ENCODE data around the gene PM20D2.

The PM20D2 gene

DNA sequence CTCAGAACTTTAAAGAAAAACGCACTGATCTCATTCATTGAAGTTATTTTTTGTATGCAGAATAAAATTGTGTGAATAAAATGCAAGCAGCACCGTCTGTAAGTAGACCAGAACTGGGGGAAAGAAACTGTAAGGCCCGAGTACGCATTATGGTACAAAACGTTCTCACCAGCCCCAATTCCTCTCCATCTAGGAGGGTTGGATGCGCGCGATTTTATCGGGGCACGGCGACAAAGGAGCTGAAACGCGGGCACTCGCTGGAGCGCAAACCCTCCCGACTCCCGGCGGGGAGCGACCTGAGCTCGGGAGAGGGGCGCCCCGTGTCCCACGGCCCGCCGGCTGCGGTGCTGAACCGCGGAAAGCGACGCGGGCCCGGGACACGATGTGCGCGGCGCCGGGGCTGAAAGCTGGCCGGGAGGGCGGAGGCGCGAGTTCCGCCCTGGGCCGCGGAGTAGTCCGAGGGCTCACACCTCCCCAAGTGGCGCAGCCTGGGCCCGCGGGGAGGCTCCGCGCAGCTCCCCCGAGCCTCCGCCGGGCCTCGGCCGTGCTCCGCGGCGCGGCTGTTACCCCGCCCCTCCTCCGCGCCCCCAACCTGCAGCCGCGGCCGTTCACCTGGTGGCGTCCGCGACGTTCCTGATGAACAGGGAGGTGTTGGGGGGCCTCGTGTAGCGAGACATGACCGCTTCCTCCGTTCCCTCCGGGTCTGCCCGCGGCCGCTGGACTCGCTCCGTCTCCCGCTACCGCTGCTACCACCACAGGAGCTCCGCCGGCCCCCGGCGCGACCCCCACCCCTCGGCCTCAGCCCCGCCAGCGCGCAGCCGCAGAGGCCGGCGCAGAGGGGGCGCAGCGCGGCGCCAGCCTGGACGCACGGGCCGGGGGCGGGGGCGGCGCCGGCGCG is 28.4 kb upstream of the PM20D2 start, which contains the start of gene SRSF12 (continued):
- peak; percentile 67 for TF ChIP-seq REST (tag by site-specific recombination; IDR thresholded peaks at IDR 0.05)
- no peak for TF ChIP-seq SP2 (tag by site-specific recombination; IDR thresholded peaks at IDR 0.05)
- 0 out of 2 replicates have a peak, but pooled peaks have one; percentile 29 for TF ChIP-seq ZNF596 (tag by site-specific recombination; IDR thresholded peaks at IDR 0.05)
- TF ChIP-seq ZNF654 (tag by site-specific recombination; IDR thresholded peaks at IDR 0.05; ENCODE audit: low read depth), result no peak
- TF ChIP-seq ZNF561 (tag by site-specific recombination; IDR thresholded peaks at IDR 0.05; ENCODE audit: borderline replicate concordance), result peak; percentile 51; the same call in 1 of the 2 replicates
- no peak for TF ChIP-seq ZNF837 (tag by site-specific recombination; IDR thresholded peaks at IDR 0.05)
- TF ChIP-seq ZNF174 (tag by site-specific recombination; IDR thresholded peaks at IDR 0.05), result peak; percentile 74; the same call in 1 of the 2 replicates
- peak; percentile 46; the same call in 1 of the 2 replicates for TF ChIP-seq ZBTB8A (tag by site-specific recombination; IDR thresholded peaks at IDR 0.05)
- TF ChIP-seq, protein P1, sequence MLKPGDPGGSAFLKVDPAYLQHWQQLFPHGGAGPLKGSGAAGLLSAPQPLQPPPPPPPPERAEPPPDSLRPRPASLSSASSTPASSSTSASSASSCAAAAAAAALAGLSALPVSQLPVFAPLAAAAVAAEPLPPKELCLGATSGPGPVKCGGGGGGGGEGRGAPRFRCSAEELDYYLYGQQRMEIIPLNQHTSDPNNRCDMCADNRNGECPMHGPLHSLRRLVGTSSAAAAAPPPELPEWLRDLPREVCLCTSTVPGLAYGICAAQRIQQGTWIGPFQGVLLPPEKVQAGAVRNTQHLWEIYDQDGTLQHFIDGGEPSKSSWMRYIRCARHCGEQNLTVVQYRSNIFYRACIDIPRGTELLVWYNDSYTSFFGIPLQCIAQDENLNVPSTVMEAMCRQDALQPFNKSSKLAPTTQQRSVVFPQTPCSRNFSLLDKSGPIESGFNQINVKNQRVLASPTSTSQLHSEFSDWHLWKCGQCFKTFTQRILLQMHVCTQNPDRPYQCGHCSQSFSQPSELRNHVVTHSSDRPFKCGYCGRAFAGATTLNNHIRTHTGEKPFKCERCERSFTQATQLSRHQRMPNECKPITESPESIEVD (tag by site-specific recombination; IDR thresholded peaks at IDR 0.05), result no peak
- 0 out of 2 replicates have a peak, but pooled peaks have one; percentile 16 for TF ChIP-seq ZNF585B (tag by site-specific recombination; IDR thresholded peaks at IDR 0.05)
- 0 out of 2 replicates have a peak, but pooled peaks have one; percentile 62 for TF ChIP-seq ZNF677 (tag by site-specific recombination; IDR thresholded peaks at IDR 0.05)
- 0 out of 2 replicates have a peak, but pooled peaks have one; percentile 12 for TF ChIP-seq GLIS1 (tag by site-specific recombination; IDR thresholded peaks at IDR 0.05)
- peak; percentile 93 for TF ChIP-seq ZBTB20 (tag by site-specific recombination; IDR thresholded peaks at IDR 0.05)
- TF ChIP-seq ZNF549 (tag by site-specific recombination; IDR thresholded peaks at IDR 0.05), result 0 out of 2 replicates have a peak, but pooled peaks have one; percentile 36
- peak; percentile 79 for TF ChIP-seq GLIS2 (tag by site-specific recombination; IDR thresholded peaks at IDR 0.05)
- TF ChIP-seq MEIS1 (CRISPR knock-in tag; IDR thresholded peaks at IDR 0.05; ENCODE audit: borderline replicate concordance), result 0 out of 2 replicates have a peak, but pooled peaks have one; percentile 29
- peak; percentile 29; the same call in 1 of the 2 replicates for TF ChIP-seq ZIC2 (tag by site-specific recombination; IDR thresholded peaks at IDR 0.05)
- no peak for TF ChIP-seq PRDM1 (tag by site-specific recombination; IDR thresholded peaks at IDR 0.05)
- peak; percentile 24; the same call in 1 of the 2 replicates for TF ChIP-seq ZBTB17 (tag by site-specific recombination; IDR thresholded peaks at IDR 0.05)
- peak; percentile 69 for TF ChIP-seq ZNF600 (tag by site-specific recombination; IDR thresholded peaks at IDR 0.05)
- 0 out of 2 replicates have a peak, but pooled peaks have one; percentile 33 for TF ChIP-seq KLF10 (tag by site-specific recombination; IDR thresholded peaks at IDR 0.05)
- TF ChIP-seq ZNF544 (tag by site-specific recombination; IDR thresholded peaks at IDR 0.05), result no peak
- TF ChIP-seq SP3 (tag by site-specific recombination; IDR thresholded peaks at IDR 0.05), result peak; percentile 19
- TF ChIP-seq ZNF214 (tag by site-specific recombination; IDR thresholded peaks at IDR 0.05; ENCODE audit: borderline replicate concordance), result no peak
- no peak for TF ChIP-seq ZNF350 (tag by site-specific recombination; IDR thresholded peaks at IDR 0.05)
